ENCODE measurements around the gene WNT2.

WNT2 gene

GRCh38 chr7:117270371-117270770, 52.5 kb downstream of the WNT2 start:
- no peak for DNase-seq (ENCODE audit: low read depth in 2 of 2)
- no peak overlapping the region for H3K4me3 ChIP-seq (replicated peaks in 1 of 2; ENCODE audit: low read depth in 2 of 2, low read length in 2 of 2)
- no peak for TF ChIP-seq CTCF (IDR thresholded peaks at IDR 0.05; ENCODE audit: low read depth, low read length)

GRCh38 chr7:117269886-117270285, 53.0 kb downstream of the WNT2 start:
- DNase-seq (ENCODE audit: low read depth in 2 of 2), result peak; percentile 69 to 89
- no peak overlapping the region for H3K4me3 ChIP-seq (replicated peaks in 1 of 2; ENCODE audit: low read depth in 2 of 2, low read length in 2 of 2)
- no peak for TF ChIP-seq CTCF (IDR thresholded peaks at IDR 0.05; ENCODE audit: low read depth, low read length)

GRCh38 chr7:117269417-117269816, 53.4 kb downstream of the WNT2 start:
- TF ChIP-seq CTCF (IDR thresholded peaks at IDR 0.05; ENCODE audit: low read depth, low read length), result no peak
- no peak overlapping the region for H3K4me3 ChIP-seq (replicated peaks in 1 of 2; ENCODE audit: low read depth in 2 of 2, low read length in 2 of 2)
- peak; percentile 74 to 98 for DNase-seq (ENCODE audit: low read depth in 2 of 2)

- DNase-seq (ENCODE audit: low read depth in 2 of 2), result no peak
- H3K4me3 ChIP-seq (replicated peaks in 1 of 2; ENCODE audit: low read depth in 2 of 2, low read length in 2 of 2), result no peak overlapping the region
- no peak for TF ChIP-seq CTCF (IDR thresholded peaks at IDR 0.05; ENCODE audit: low read depth, low read length)
Observed at GRCh38 chr7:117264716-117265115, 58.1 kb downstream of the WNT2 start.

GRCh38 chr7:117262546-117262945, 60.3 kb downstream of the WNT2 start:
- no peak for DNase-seq (ENCODE audit: low read depth in 2 of 2)
- no peak overlapping the region for H3K4me3 ChIP-seq (replicated peaks in 1 of 2; ENCODE audit: low read depth in 2 of 2, low read length in 2 of 2)
- no peak for TF ChIP-seq CTCF (IDR thresholded peaks at IDR 0.05; ENCODE audit: low read depth, low read length)

GRCh38 chr7:117259615-117260014, 63.2 kb downstream of the WNT2 start:
- no peak for TF ChIP-seq CTCF (IDR thresholded peaks at IDR 0.05; ENCODE audit: low read depth, low read length)
- H3K4me3 ChIP-seq (replicated peaks in 1 of 2; ENCODE audit: low read depth in 2 of 2, low read length in 2 of 2), result no peak overlapping the region
- DNase-seq (ENCODE audit: low read depth in 2 of 2), result peak; percentile 50 to 69

- DNase-seq (ENCODE audit: low read depth in 2 of 2), result peak; percentile 46 to 87
- H3K4me3 ChIP-seq (replicated peaks in 1 of 2; ENCODE audit: low read depth in 2 of 2, low read length in 2 of 2), result no peak overlapping the region
- TF ChIP-seq CTCF (IDR thresholded peaks at IDR 0.05; ENCODE audit: low read depth, low read length), result no peak
Observed at GRCh38 chr7:117251687-117252086, 71.2 kb downstream of the WNT2 start.

All from cardiac fibroblast (primary cell).